C4-2B (cell line): ENCODE data around the gene PGGHG.
"Not testable (repeated sequence)": the region's sequence is repeated elsewhere in the genome, so short reads cannot be mapped to it uniquely, and the experiment has no call there.

Experiments
- ZFX ChIP-seq: fragments of 450-650 bp; IDR thresholded peaks from 2 replicates; pipeline ENCODE4 v1.6.1; 2017
- TF ChIP-seq, protein P1 (sequence below): fragments of 450-650 bp; conservative IDR thresholded peaks from 2 replicates; pipeline ENCODE4 v1.5.1; 2017; ENCODE audit warnings: mild to moderate bottlenecking

DNA sequence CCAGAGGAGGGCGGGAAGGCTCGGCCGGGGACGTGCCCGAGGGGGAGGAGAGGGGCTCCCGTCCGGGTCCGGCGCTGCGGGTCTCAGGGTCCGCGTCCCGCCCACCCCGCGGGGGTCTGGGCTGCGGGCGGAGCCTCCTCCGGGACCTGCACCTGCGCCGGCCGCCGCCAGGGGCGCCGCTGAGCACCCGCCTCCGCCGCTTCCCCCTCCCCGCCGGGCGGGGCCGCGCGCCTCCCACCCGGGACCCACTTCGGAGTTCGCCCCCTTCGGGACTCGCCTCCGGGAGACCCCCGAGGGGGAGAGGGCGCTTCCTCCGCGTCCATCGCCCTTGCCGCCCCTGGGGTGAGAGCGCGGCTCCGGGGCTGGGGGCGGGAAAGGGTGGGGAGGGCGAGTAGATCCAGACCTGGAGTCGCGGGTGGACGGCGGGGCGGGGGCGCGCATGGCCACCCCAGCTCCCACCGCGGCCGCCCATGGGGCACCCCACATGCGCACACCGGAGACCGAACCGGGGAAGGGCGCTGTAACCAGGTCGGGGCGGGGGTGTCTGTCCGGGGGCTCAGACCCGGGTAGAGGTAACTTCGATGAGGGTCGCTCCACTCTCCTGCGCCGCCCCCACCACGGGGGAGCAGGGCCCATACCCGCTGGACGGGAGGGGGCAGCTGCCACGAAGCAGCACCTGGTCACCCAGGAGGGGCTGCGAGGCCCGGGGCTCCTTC is 29.6 kb downstream of the PGGHG start:
- TF ChIP-seq, protein P1, sequence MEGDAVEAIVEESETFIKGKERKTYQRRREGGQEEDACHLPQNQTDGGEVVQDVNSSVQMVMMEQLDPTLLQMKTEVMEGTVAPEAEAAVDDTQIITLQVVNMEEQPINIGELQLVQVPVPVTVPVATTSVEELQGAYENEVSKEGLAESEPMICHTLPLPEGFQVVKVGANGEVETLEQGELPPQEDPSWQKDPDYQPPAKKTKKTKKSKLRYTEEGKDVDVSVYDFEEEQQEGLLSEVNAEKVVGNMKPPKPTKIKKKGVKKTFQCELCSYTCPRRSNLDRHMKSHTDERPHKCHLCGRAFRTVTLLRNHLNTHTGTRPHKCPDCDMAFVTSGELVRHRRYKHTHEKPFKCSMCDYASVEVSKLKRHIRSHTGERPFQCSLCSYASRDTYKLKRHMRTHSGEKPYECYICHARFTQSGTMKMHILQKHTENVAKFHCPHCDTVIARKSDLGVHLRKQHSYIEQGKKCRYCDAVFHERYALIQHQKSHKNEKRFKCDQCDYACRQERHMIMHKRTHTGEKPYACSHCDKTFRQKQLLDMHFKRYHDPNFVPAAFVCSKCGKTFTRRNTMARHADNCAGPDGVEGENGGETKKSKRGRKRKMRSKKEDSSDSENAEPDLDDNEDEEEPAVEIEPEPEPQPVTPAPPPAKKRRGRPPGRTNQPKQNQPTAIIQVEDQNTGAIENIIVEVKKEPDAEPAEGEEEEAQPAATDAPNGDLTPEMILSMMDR, result not testable (repeated sequence)
- not testable (repeated sequence) for TF ChIP-seq ZFX
